NT2/D1 (cell line): ENCODE data around the gene ZNF558.

Experiments
- DNase-seq: peaks from one replicate; pipeline ENCODE4 v3.0.0-alpha.2; 2011; ENCODE audit warnings: low read depth, low spot score
- H3K27me3 ChIP-seq: 2 replicates; pipeline ENCODE4 v1.6.0; 2011; ENCODE audit warnings: mild to moderate bottlenecking; ENCODE audit not compliant: insufficient read length, insufficient read depth
- H3K36me3 ChIP-seq: 2 replicates; pipeline ENCODE4 v1.6.1; 2011; ENCODE audit warnings: mild to moderate bottlenecking, low read length, mixed read lengths; ENCODE audit not compliant: insufficient read depth, insufficient read length
- H3K4me1 ChIP-seq: 2 replicates; pipeline ENCODE4 v1.5.1; 2011; ENCODE audit not compliant: insufficient read depth, insufficient read length
- H3K4me3 ChIP-seq: 2 replicates; pipeline ENCODE4 v1.5.1; 2011; ENCODE audit warnings: low read depth; ENCODE audit not compliant: insufficient read length
- H3K9ac ChIP-seq: 2 replicates; pipeline ENCODE4 v1.6.0; 2011; ENCODE audit warnings: low read depth; ENCODE audit not compliant: insufficient read length
- H3K9me3 ChIP-seq: 2 replicates; pipeline ENCODE4 v1.5.1; 2011; ENCODE audit warnings: mild to moderate bottlenecking, low read length; ENCODE audit not compliant: insufficient read depth
- SUZ12 ChIP-seq: IDR thresholded peaks from 2 replicates; pipeline ENCODE4 v1.6.1; 2011; ENCODE audit not compliant: insufficient read length, insufficient read depth; ENCODE audit errors: extremely low read depth
- YY1 ChIP-seq: IDR thresholded peaks from 2 replicates; pipeline ENCODE4 v1.6.1; 2011; ENCODE audit not compliant: insufficient read length, insufficient read depth
- ZNF274 ChIP-seq: IDR thresholded peaks from 2 replicates; pipeline ENCODE4 v1.6.1; 2011; ENCODE audit warnings: mild to moderate bottlenecking, low read depth, low read length

ZNF558 gene

GRCh38 chr19:8849232-8849631, 17.1 kb upstream of the ZNF558 start:
- no peak for TF ChIP-seq ZNF274
- no peak for TF ChIP-seq SUZ12
- no peak for TF ChIP-seq YY1
- Histone ChIP-seq H3K27me3 (no peaks in the 10 kb centered on the region), H3K36me3 (no peaks in the 10 kb centered on the region), H3K9me3 (no peaks in the 10 kb centered on the region), H3K4me1 (no peaks in the 10 kb centered on the region), H3K9ac (no peak overlapping the region), H3K4me3 (no peak overlapping the region)
- no peak for DNase-seq

- Histone ChIP-seq H3K4me1 (no peaks in the 10 kb centered on the region), H3K27me3 (no peaks in the 10 kb centered on the region), H3K9ac (no peak overlapping the region), H3K36me3 (no peaks in the 10 kb centered on the region), H3K9me3 (no peaks in the 10 kb centered on the region), H3K4me3 (no peak overlapping the region)
- no peak for DNase-seq
- no peak for TF ChIP-seq YY1
- no peak for TF ChIP-seq ZNF274
These were observed 14.7 kb upstream of the ZNF558 start for GRCh38 chr19:8846819-8847218.

GRCh38 chr19:8840708-8841107, 8.6 kb upstream of the ZNF558 start:
- Histone ChIP-seq H3K9ac (no peak overlapping the region), H3K27me3 (no peaks in the 10 kb centered on the region), H3K4me1 (no peaks in the 10 kb centered on the region), H3K4me3 (no peak overlapping the region), H3K9me3 (no peaks in the 10 kb centered on the region), H3K36me3 (no peaks in the 10 kb centered on the region)
- TF ChIP-seq ZNF274 = no peak
- TF ChIP-seq YY1 = no peak
- TF ChIP-seq SUZ12 = no peak
- no peak for DNase-seq

- DNase-seq = no peak
- no peaks in the 10 kb centered on the region for H3K9me3 ChIP-seq
- H3K27me3 ChIP-seq = no peaks in the 10 kb centered on the region
- H3K9ac ChIP-seq = no peak overlapping the region
- H3K4me3 ChIP-seq = no peak overlapping the region
- TF ChIP-seq ZNF274 (no peak), YY1 (no peak), SUZ12 (no peak)
- H3K4me1 ChIP-seq = peaks cover 2% of the 10 kb centered on the region
- H3K36me3 ChIP-seq = no peaks in the 10 kb centered on the region
These were observed 3.8 kb upstream of the ZNF558 start for GRCh38 chr19:8835877-8836276.

DNA sequence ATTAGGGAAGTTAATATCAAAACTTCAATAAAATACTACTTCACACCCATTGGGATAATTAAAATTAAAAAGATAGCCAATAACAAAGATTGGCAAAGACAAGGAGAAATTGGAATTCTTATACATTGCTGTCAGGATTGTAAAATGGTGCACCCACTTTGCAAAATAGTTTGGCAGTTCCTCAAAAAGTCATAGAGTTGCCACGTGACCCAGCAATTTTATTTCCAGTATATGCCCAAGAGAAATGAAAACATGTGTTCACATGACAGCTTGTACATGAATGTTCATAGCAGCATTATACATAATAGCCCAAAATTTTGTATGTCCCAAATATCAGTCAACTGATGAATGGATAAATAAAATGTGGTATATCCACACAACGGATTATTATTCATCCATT, 3.3 kb upstream of the ZNF558 start:
- no peaks in the 10 kb centered on the region for H3K9me3 ChIP-seq

DNA sequence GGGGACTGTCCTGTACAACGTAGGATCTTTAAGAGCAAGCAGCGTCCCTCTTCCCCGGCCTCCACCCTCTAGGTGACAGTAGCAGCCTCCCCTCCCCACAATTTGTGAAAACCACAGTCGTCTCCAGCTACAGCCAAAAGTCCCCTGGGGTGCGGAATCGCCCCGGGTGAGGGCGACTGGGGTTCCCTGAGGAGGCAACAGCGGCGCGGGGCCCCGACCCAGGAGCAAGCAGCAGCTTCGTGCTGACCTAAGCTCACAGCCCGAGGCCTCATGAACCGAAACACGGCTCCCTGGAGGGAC, 322 bp downstream of the ZNF558 start:
- peak overlapping the region; percentile 90 for H3K4me3 ChIP-seq
- TF ChIP-seq SUZ12 = no peak

More for the DNA sequence above, 3.3 kb upstream of the ZNF558 start:
- DNase-seq = no peak
- Histone ChIP-seq H3K36me3 (no peaks in the 10 kb centered on the region), H3K4me3 (no peak overlapping the region), H3K27me3 (no peaks in the 10 kb centered on the region), H3K4me1 (peaks cover 2% of the 10 kb centered on the region), H3K9ac (no peak overlapping the region)
- TF ChIP-seq YY1 = no peak
- no peak for TF ChIP-seq ZNF274
- no peak for TF ChIP-seq SUZ12

GRCh38 chr19:8831373-8831772, 731 bp downstream of the ZNF558 start:
- DNase-seq = no peak
- H3K9ac ChIP-seq = peak overlapping the region; percentile 91

More for the DNA sequence above, 322 bp downstream of the ZNF558 start:
- Histone ChIP-seq H3K27me3 (no peaks in the 10 kb centered on the region), H3K4me1 (peaks cover 2% of the 10 kb centered on the region), H3K9me3 (no peaks in the 10 kb centered on the region), H3K9ac (peak overlapping the region; percentile 91), H3K36me3 (peaks cover 24% of the 10 kb centered on the region)
- DNase-seq = peak; percentile 1

GRCh38 chr19:8827277-8827676, 4.8 kb downstream of the ZNF558 start:
- Histone ChIP-seq H3K4me1 (no peaks in the 10 kb centered on the region), H3K4me3 (no peak overlapping the region), H3K27me3 (no peaks in the 10 kb centered on the region), H3K9ac (no peak overlapping the region), H3K36me3 (peaks cover 54% of the 10 kb centered on the region), H3K9me3 (no peaks in the 10 kb centered on the region)
- no peak for TF ChIP-seq YY1
- no peak for TF ChIP-seq SUZ12
- TF ChIP-seq ZNF274 = no peak
- no peak for DNase-seq

More at GRCh38 chr19:8831373-8831772, 731 bp downstream of the ZNF558 start:
- H3K27me3 ChIP-seq = no peaks in the 10 kb centered on the region
- peaks cover 2% of the 10 kb centered on the region for H3K4me1 ChIP-seq
- H3K36me3 ChIP-seq = peaks cover 24% of the 10 kb centered on the region
- H3K4me3 ChIP-seq = peak overlapping the region; percentile 90
- H3K9me3 ChIP-seq = no peaks in the 10 kb centered on the region
- TF ChIP-seq YY1 = no peak
- TF ChIP-seq ZNF274 = no peak
- no peak for TF ChIP-seq SUZ12
